Erythroblast (primary cell): Measurements from ENCODE around the gene ANP32A.

Experiments used
- GATA1 ChIP-seq: IDR thresholded peaks from 2 replicates; pipeline ENCODE4 v1.6.1; 2011; ENCODE audit warnings: low read depth, mild to moderate bottlenecking, control low read depth, low read length, moderate library complexity
- POLR2A ChIP-seq: IDR thresholded peaks from 2 replicates; pipeline ENCODE4 v1.6.1; 2011; ENCODE audit warnings: mild to moderate bottlenecking, low read length

DNA sequence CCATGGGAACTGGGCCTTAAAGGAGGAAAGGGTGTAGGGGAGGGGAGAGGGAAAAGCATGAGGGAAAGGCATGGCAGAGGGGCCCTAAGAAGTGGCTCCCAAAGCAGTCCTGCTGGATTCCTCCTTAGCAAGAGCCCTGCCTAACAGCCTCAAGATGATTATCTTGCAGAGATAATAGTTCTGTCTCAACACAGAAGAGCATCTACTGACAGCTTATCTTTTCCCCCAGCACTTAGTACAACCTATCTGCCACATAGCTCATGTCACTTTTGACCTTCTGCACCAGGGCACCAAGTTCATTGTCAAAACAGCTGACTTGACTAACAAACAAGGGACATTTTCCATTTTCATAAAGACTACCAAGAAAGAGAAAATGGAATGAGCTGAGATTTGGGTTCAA, 86.3 kb downstream of the ANP32A start:
- TF ChIP-seq POLR2A (no peak), GATA1 (no peak)
